Kidney epithelial cell (primary cell): ENCODE measurements around the gene AREL1. TPM values are rescaled to one million over a fixed set of nuclear protein-coding genes. Genes with fewer than 3 reads are reported as not detected.

ENCODE experiments used
- DNase-seq: peaks from one replicate; pipeline ENCODE4 v3.0.0-alpha.2; 2010; ENCODE audit warnings: low read depth
- H3K27me3 ChIP-seq: 2 replicates; pipeline ENCODE4 v1.6.0; 2011; ENCODE audit warnings: low read length; ENCODE audit not compliant: control insufficient read depth, insufficient read depth
- H3K36me3 ChIP-seq: 2 replicates; pipeline ENCODE4 v1.5.1; 2011; ENCODE audit warnings: low read length; ENCODE audit not compliant: control insufficient read depth, insufficient read depth
- H3K4me3 ChIP-seq: 2 replicates; pipeline ENCODE4 v1.5.1; 2011; ENCODE audit warnings: low read depth, mild to moderate bottlenecking, control low read depth, low read length
- CTCF ChIP-seq: IDR thresholded peaks from 2 replicates; pipeline ENCODE4 v1.5.1; 2011; ENCODE audit warnings: mild to moderate bottlenecking, moderate library complexity, low read length, control low read depth, inconsistent platforms; ENCODE audit not compliant: insufficient read depth, poor library complexity, severe bottlenecking
- total RNA-seq: library from RNA; depleted of rRNA; stranded (reverse); fragments of >200 nt; gene quantifications from 2 replicates; pipeline ENCODE4 v1.2.3, GENCODE V29; 2015

AREL1 gene
- total RNA-seq, 1 donor from 2014 or later = 40.2 TPM

- no peak overlapping the region for H3K4me3 ChIP-seq
- no peak for TF ChIP-seq CTCF
- no peaks in the 10 kb centered on the region for H3K27me3 ChIP-seq
- H3K36me3 ChIP-seq = no peaks in the 10 kb centered on the region
- DNase-seq = no peak
Observed at GRCh38 chr14:74638066-74638465, 74.8 kb downstream of the AREL1 start.

GRCh38 chr14:74637178-74637550 lies 75.7 kb downstream of the AREL1 start:
- Histone ChIP-seq H3K36me3 (no peaks in the 10 kb centered on the region), H3K4me3 (no peak overlapping the region), H3K27me3 (no peaks in the 10 kb centered on the region)
- no peak for TF ChIP-seq CTCF
- DNase-seq = no peak

GRCh38 chr14:74636424-74637177 lies 76.3 kb downstream of the AREL1 start:
- no peak overlapping the region for H3K4me3 ChIP-seq
- H3K36me3 ChIP-seq = no peaks in the 10 kb centered on the region
- no peak for TF ChIP-seq CTCF
- DNase-seq = no peak
- no peaks in the 10 kb centered on the region for H3K27me3 ChIP-seq

- no peaks in the 10 kb centered on the region for H3K36me3 ChIP-seq
- no peak overlapping the region for H3K4me3 ChIP-seq
- TF ChIP-seq CTCF = no peak
- no peaks in the 10 kb centered on the region for H3K27me3 ChIP-seq
- DNase-seq = no peak
Observed at GRCh38 chr14:74635847-74636246, 77.0 kb downstream of the AREL1 start.

- no peak for DNase-seq
- Histone ChIP-seq H3K27me3 (no peaks in the 10 kb centered on the region), H3K36me3 (no peaks in the 10 kb centered on the region), H3K4me3 (no peak overlapping the region)
- TF ChIP-seq CTCF = no peak
Observed at GRCh38 chr14:74634964-74635363, 77.9 kb downstream of the AREL1 start.

GRCh38 chr14:74634481-74634880 lies 78.4 kb downstream of the AREL1 start:
- Histone ChIP-seq H3K4me3 (no peak overlapping the region), H3K36me3 (no peaks in the 10 kb centered on the region), H3K27me3 (no peaks in the 10 kb centered on the region)
- no peak for TF ChIP-seq CTCF
- DNase-seq = no peak
